GM21825 (cell line): Measurements from ENCODE around the gene MPP3.
"Not testable (repeated sequence)": the region's sequence is repeated elsewhere in the genome, so short reads cannot be mapped to it uniquely, and the experiment has no call there.

Source experiments
- ATAC-seq: cut with Tn5 transposase; IDR thresholded peaks from one replicate; pipeline ENCODE4 v1.9.1; 2021; ENCODE audit warnings: mild to moderate bottlenecking, moderate library complexity; ENCODE audit not compliant: unreplicated experiment

MPP3 gene

GRCh38 chr17:43810226-43810715 is 22.7 kb downstream of the MPP3 start:
- ATAC-seq = no peak

DNA sequence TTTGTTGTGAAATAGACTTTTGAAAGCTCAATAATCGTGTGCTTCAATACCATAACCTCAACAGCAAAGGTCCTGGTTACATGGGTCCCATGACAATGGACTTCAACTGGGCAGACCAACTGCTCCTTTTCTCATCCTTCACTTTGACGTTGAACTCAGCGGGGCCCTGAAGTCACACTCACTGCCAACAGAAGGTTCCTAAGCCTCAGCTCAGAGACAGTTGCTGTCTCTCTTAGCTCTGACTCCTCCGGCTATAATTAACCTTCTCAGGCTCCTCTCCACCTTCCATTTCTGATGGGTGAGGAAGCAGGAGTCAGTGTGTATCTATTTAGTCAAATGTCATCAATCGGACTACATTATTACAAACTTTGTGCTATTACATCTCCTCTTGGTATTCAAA is 23.8 kb downstream of the MPP3 start:
- ATAC-seq = no peak

- ATAC-seq = no peak
These were observed 24.9 kb downstream of the MPP3 start for GRCh38 chr17:43808076-43808475.

DNA sequence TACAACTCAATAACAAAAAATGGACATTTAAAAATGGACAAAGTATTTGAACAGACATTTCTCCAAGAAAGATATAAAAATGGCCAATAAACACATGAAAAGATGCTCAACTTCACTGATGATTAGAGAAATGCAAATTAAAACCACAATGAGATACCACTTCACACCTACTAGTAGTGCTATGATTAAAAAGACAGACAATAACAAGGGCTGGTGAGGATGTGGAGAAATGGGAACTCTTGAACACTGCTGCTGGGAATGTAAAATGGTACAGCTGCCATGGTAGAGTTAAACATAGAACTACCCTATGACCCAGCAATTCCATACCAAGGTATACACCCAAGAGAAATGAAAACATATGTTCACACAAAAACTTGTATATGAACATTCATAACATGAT is 27.8 kb downstream of the MPP3 start:
- ATAC-seq = no peak

- ATAC-seq = no peak
These were observed 29.2 kb downstream of the MPP3 start for GRCh38 chr17:43803758-43804157.

DNA sequence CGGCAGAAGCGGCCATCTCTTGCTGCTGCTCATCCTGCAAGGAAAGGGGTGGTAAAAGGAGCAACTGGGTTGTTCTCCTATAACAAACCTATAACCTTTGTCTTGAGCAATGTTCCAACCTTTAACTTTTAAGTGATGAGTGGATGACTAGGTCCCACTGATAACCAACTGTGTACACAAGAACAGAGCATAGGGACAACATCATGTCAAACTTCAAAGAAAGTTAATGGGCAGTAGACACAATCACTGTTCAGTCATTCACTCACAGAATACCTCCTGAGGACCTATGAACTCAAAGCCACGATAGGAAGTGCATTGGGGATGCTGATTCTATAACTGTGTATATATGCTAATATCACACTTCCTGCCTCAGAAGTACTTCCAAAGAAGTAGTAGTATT is 31.1 kb downstream of the MPP3 start:
- ATAC-seq = no peak

DNA sequence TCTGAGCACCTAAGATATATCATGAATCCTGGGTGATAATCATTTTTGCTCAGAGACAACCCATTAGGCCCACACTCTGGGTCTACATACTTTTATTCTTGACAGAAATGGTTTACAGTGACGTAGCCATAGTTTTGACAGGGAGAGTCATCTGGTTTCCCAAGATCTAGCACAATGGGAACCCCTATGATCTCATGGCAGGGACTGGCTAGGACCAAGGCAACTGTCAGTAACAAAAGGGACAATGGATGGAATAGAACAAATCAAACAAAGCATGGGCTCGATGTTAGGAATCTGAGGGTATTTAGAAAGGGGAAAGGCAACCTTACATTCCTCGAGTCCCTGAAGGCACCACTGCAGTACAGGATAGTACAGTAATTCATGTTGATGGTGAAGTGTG is 32.2 kb downstream of the MPP3 start:
- no peak for ATAC-seq

DNA sequence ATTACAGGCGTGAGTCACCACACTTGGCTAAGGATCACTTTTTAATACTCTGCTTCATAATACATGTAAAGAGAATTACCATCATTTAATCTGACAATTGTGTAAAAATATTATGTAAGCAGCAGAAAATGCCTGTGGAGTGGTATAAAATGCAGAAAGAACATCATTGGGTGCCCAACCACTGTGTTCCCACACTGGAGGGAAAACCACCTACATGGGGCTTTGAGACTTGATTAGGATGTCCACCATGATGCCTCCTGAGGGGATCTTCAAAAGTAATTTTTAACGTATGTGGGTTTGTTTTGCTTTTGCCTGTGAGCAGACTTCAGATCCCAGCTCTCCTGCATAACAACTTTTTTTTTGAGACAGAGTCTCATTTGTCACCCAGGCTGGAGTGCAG is 33.9 kb downstream of the MPP3 start:
- ATAC-seq = no peak

DNA sequence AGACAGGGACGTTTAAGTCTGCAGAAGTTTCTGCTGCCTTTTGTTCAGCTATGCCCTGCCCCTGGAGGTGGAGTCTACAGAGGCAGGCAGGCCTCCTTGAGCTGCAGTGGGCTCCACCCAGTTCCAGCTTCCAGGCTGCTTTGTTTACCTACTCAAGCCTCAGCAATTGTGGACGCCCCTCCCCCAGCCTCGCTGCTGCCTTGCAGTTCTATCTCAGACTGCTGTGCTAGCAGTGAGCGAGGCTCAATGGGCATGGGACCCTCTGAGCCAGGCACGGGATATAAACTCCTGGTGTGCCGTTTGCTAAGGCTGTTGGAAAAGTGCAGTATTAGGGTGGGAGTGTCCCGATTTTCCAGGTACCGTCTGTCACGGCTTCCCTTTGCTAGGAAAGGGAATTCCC is 34.9 kb downstream of the MPP3 start:
- not testable (repeated sequence) for ATAC-seq

GRCh38 chr17:43792668-43793067 is 40.3 kb downstream of the MPP3 start:
- ATAC-seq = not testable (repeated sequence)

GRCh38 chr17:43791589-43791988 is 41.4 kb downstream of the MPP3 start:
- no peak for ATAC-seq

- ATAC-seq = no peak
These were observed 42.5 kb downstream of the MPP3 start for GRCh38 chr17:43790311-43790940.

DNA sequence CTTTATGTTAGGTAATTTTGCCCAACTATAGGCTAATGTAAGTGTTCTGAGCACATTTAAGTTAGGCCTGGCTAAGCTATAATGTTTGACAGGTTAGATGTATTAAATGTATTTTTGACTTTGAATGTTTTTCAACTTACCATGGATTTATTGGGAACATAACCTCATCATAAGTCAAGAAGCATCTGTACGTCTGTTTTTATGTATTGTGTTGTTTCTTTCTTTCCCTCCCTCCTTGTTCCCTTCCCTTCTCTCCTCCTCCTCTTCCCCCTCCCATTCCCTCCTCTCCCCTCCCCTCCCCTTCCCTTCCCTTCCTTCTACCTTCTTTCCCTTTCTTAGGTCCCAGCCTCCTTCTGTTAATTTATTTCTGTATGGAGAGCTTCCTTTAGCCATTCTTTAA is 43.5 kb downstream of the MPP3 start:
- no peak for ATAC-seq

- ATAC-seq = no peak
These were observed 44.4 kb downstream of the MPP3 start for GRCh38 chr17:43788540-43788939.

DNA sequence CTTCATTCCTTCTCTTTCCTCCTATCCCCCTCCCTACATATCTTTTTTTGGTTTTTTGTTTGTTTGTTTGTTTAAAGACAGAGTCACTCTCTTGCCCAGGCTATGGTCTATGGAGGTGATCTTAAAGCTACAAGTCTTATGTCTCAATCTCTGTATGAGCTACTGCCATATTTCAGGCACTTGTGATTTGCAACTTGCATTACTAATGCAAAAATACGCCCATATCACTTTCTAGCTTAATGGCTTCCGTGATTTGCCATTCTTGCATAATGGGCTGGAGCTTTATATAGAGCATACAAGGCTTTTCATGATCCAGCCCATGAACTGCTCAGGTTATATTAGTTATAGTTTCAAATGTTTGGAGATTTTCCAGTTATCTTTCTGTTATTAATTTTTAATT is 45.2 kb downstream of the MPP3 start:
- ATAC-seq = no peak

GRCh38 chr17:43784628-43785101 is 48.3 kb downstream of the MPP3 start:
- no peak for ATAC-seq

GRCh38 chr17:43784068-43784467 is 48.9 kb downstream of the MPP3 start:
- no peak for ATAC-seq

DNA sequence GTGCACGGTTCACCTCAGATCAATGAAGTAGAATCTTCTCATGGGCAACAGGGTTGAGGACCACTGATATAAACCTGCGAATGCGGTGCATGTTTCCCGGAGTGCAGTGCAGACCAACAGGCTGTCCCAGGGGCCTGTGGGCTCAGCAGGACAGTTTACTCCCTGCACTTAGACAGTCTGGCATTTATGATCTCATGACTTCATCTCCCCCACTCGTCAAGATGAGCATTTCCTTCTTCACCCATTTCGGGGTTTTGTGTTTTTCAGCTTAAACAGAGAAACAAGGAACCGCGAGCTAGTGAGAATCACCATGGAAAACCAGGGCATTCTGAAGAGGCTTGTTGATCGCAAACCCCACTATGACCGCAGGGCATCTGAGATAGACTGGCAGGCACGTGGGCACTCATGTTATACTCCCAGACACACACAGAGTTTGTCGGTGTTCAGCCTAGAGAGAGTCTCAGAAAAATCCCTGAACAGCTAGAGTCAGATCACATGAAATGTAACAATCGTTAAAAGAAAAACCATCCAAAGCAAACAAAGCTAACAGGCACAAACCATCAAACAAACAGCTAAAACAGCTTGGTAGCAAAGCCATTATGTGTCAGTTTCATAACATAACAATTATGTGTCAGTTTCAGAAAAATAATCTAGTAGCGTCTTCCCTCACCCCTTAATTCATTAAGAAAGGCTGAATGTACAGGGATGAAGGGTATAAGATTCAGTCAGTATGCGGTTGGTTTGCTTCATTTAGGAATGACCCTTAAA is 49.8 kb downstream of the MPP3 start:
- no peak for ATAC-seq

DNA sequence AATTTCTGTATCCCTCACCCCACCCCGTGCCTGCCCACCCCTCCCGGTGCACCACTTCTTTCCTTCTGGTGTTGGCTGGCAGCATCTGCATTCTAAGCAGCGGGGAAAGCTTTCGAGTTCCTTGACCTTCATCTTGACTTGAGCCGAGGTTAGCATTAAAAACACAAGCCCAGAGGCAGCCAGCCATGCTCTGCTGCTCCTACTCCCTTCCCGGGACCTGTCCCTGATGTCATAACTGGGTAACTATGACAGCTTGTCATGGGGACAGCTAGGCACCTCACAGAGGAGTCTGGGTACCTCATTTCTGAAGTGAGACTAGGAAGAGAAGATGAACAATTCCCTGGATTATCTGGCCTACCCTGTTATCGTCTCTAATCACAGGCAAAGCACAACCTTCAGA is 52.8 kb downstream of the MPP3 start, which contains the start of gene CFAP97D1:
TSS of gene CFAP97D1 (plus strand) at position 301 of the 400 bp plus-strand sequence. CDS start at position 329, 28 bp downstream.
- ATAC-seq = no peak

DNA sequence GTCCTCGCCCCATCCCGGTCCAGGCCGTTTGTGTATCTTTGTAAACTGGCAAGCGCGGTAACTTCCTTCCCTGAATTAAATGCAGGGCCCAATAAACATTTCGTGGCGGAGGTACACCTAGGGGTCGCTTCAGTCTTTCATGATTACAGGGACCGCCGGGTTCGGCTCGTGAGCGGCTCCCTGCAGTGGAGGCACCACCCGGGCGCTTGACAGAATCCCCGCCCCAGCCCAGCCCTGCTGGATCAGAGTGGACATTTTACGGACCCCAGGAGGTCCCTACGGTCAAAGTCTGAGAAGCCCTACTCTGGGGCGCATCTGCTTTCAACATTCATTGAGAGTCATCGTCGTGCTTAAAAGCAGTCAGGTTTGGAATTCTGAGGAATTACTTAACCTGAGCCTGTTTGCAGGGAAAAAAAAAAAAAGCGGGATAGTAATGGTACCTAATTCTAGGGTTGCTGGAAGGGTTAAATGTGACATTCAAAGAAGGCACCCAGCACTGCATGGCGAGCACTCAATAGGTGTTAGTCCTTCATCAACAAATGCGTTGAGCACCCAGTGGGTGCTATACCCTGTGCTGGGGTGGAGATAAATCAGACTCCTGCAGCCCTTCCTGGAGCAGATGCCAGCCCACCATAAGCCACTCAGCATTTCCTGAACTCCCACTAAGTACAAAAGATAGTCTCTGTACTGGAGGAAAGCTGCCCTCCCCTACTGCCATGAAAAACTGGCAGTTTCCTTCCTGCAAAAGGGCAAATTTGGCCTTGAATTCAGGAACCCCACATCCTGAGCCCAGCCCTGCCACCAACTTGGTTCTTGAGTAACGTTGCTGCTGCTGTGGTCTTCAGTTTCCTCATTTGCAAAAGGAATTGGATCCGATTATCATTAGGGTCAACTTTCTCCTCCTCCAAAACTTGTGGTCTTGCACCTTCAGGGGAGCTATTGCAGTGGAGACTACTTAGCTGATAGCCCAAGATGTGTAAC is 53.5 kb downstream of the MPP3 start:
- no peak for ATAC-seq
